HG02678 (cell line): Measurements from ENCODE around the gene COX7C.
"Not testable (repeated sequence)": the region's sequence is repeated elsewhere in the genome, so short reads cannot be mapped to it uniquely, and the experiment has no call there.

Source experiments
- ATAC-seq: cut with Tn5 transposase; IDR thresholded peaks from one replicate; pipeline ENCODE4 v1.9.1; 2021; ENCODE audit warnings: mild to moderate bottlenecking, moderate library complexity; ENCODE audit not compliant: unreplicated experiment

Gene COX7C

DNA sequence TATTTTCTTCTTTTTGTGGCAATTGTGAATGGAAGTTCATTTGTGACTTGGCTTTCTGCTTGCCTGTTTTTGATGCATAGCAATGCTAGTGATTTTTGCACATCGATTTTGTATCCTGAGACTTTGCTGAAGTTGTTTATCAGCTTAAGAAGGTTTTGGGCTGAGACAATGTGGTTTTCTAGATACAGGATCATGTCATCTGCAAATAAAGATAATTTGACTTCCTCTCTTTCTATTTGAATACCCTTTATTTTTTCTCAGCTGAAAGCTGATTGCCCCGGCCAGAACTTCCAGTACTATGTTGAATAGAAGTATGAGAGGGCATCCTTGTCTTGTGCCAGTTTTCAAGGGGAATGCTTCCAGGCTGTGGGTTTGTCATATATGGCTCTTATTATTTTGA is 43.0 kb downstream of the COX7C start:
- not testable (repeated sequence) for ATAC-seq

DNA sequence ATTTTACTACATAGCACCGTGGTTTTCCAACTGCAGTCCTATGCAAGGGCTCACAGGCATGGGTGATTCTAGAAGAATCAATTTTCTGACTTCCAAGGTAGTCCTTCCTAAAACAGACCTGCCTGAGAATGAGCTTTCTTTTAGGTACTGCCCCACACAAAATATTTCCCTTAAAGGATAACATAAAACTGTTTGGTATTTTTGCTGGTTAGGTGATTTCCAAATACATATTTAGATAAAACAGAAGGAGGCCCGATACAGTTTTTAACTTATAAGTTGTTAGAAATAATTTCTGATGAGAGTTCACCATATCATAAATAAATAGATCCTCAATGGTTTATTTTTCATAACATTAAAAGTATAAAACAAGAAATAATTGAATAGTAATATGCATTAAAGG is 46.4 kb downstream of the COX7C start:
- no peak for ATAC-seq

DNA sequence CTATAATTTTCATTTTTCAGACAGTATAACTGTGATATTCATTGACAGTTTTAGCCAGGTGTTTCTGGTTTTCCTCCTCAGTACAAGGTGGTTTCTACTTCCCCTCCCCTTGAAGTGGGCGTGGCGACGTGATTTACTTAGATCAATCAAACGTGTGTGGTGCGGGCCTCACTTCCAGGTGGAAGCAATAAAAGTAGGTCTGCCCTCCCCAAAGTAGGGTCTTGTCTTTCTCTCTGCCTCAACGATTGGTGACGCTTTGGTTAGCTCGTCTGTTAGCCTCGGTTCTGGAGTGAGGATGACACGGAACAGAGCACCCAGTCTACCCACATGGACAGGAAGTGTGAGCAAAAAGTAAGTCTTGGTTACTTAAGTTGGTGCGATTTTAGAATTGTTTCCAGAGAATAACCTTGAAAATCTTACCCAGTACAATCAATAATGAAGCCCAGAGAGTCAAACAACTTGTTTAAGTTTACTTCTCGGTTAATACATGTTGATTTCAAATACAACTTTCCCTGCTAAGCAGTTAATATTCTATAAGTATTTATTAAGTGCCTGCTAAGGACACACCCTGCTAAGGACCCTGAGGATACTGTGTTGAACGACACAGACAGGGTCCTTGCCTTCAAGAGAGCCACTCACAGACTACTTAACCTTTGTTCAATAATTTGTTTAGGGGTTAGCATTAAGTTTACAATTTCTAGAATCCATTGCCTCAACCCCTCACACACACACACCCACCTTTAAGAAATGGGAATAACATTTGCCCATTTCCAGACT is 48.4 kb downstream of the COX7C start:
- ATAC-seq = no peak

DNA sequence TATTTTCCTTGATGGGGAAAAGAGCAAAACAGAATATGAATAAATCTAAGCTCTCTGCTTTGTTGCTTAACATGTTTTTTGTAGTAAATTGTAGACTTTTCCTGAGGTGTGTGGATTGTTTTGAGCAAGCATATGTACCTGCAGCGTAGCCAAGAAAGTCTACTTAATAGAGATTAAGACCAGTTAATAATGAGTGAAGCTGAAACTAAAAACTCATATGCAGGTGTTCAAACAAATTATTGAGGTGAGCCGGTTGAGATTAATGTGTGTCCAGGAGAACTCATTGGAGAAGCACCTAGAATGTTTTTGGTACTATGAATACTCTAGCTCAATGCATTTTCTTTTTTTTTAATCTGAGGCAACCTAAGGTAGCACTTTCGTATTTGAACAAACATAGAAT is 49.2 kb downstream of the COX7C start:
- no peak for ATAC-seq
